G401 (cell line): ENCODE data around the gene MEG3. TPM values are rescaled to one million over a fixed set of nuclear protein-coding genes. Genes with fewer than 3 reads are reported as not detected.

Experiments
- DNase-seq: peaks from one replicate; pipeline ENCODE4 v3.0.0-alpha.2; 2015; ENCODE audit warnings: low spot score
- in situ Hi-C: cut with HindIII; loops from 2 replicates; pipeline ENCODE4 v1.10.0; 2016; ENCODE audit warnings: low sequenced_read_pairs, mixed read lengths
- total RNA-seq: library from RNA; depleted of rRNA; stranded (reverse); fragments of >200 nt; shearing (Covaris generic); gene quantifications from 2 replicates; pipeline ENCODE4 v1.2.3, GENCODE V29; 2014

The MEG3 gene
- total RNA-seq, 1 experiment from 2014 or later: 3.4 TPM

GRCh38 chr14:100885617-100886016 lies 59.7 kb downstream of the MEG3 start:
- DNase-seq: no peak
- in situ Hi-C loops: no loop called here

- no peak for DNase-seq
- in situ Hi-C loops: no loop called here
These were observed 61.9 kb downstream of the MEG3 start for GRCh38 chr14:100887728-100888335.

DNA sequence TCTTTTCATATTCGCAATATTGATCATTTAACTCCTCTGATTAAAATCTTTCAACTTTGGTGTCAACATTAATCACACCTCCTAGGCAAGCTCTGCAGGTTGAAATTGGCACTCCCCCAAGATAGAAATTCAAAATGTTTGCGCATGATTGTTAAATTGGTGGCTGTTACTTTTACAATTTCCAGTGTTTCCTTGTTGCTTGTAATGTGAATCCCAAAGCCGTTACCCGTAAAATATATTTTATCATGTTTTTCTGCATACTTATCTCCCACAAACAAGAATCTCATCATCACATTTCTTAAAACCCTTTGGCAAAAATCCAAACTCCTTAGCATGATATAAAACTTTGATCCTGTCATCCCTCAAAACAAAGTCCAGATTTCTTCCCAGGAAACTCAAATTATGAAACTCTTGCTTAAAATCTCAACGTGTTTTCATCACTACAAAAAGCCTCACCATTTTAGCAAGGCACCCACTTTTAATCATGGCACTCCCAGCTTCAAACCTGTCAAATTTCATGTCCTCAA lies 62.9 kb downstream of the MEG3 start:
- DNase-seq: no peak
- in situ Hi-C loops: no loop called here

GRCh38 chr14:100889641-100890040 lies 63.7 kb downstream of the MEG3 start:
- in situ Hi-C loops: no loop called here
- no peak for DNase-seq

- in situ Hi-C loops: no loop called here
- no peak for DNase-seq
These were observed 64.3 kb downstream of the MEG3 start for GRCh38 chr14:100890061-100890850.

GRCh38 chr14:100891051-100891450 lies 65.1 kb downstream of the MEG3 start:
- no peak for DNase-seq
- in situ Hi-C loops: no loop called here

DNA sequence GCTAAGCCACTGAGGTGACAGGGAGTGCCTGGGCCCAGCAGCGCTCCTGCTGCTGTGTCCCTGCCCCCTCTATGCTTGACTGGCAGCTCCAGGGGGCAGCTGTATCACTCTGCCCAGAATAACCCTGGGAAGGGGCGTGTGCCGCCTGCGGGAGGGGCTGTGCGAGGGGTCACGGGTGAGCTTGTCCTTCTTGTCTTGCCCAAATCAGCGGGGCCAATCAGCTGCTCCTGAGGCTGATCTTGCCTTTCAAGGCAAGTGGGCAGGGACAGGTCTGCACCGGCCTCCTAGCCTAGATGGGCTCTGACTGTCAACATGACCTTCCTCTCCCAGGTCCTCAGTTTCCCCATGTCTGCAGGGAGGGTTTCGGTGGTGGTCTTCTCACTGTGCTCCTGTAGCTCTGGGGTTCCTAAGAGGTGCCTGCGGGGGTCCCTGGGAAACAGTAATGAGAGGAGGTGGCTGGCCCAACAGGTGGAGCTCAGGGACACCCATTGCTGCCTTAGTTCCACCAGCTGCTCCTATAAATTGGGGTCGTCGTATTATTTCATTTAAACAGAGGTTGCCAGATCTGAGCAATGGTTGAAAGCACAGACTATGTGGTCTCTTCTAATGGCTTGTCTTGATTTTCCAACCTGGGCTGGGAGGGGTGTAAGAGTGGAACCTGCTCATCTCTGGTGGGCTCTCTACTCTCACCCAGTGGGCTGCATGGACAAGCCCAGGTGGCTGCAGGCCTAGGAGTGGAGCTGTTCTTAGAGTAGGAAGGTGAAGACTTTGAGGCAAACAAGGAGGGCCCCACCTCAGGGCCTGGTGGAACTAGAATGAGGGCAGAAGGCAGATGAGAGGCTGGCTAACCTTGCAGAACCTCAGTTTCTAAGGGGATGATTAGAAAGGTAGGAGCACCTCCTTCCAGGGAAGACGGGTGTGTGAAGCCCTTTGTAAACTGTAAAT lies 65.9 kb downstream of the MEG3 start:
- no peak for DNase-seq

GRCh38 chr14:100892496-100893227 lies 66.7 kb downstream of the MEG3 start:
- DNase-seq: no peak
- in situ Hi-C loops: no loop called here

More for the DNA sequence above, 65.9 kb downstream of the MEG3 start:
- in situ Hi-C loops: no loop called here

GRCh38 chr14:100893228-100893601 lies 67.3 kb downstream of the MEG3 start:
- in situ Hi-C loops: no loop called here
- DNase-seq: no peak

DNA sequence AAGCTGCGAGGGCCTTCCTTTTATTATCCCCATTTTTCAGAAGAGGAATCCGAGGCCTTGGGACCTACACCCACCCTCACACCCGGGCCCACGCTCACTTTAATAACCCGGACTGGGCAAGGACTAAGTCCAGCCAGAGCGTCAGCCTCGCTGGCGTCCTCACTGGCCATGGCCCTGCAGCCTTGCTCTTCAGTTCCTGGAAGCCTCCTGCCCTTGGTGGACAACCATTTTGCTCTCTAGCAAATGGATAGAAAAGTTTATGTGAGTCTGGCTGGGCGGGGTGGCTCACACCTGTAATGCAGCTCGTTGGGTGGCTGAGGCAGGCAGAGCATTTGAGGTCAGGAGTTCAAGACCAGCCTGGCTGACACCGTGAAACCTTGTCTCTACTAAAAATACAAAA lies 67.8 kb downstream of the MEG3 start:
- DNase-seq: no peak
- in situ Hi-C loops: no loop called here

- in situ Hi-C loops: no loop called here
- no peak for DNase-seq
These were observed 68.5 kb downstream of the MEG3 start for GRCh38 chr14:100894416-100894815.

DNA sequence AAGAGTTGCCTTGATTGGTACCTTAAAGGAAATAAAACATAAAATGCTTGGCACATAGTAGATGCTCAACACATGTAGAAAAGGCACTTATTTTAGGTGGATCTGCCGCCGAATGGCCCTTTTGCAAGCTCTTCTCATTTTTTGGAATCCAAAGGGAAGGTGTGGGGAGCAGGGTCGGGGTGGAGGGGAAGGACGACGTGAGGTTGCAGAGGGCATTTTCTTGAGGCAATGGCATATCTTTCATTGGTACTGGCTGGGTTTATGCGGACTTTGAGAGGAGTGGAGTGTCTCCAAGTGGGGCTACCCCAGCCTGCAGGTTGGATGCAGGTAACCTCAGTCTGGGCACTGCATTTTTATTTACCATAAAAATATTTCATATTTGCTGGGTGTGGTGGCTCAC lies 69.5 kb downstream of the MEG3 start:
- DNase-seq: no peak
- in situ Hi-C loops: no loop called here

DNA sequence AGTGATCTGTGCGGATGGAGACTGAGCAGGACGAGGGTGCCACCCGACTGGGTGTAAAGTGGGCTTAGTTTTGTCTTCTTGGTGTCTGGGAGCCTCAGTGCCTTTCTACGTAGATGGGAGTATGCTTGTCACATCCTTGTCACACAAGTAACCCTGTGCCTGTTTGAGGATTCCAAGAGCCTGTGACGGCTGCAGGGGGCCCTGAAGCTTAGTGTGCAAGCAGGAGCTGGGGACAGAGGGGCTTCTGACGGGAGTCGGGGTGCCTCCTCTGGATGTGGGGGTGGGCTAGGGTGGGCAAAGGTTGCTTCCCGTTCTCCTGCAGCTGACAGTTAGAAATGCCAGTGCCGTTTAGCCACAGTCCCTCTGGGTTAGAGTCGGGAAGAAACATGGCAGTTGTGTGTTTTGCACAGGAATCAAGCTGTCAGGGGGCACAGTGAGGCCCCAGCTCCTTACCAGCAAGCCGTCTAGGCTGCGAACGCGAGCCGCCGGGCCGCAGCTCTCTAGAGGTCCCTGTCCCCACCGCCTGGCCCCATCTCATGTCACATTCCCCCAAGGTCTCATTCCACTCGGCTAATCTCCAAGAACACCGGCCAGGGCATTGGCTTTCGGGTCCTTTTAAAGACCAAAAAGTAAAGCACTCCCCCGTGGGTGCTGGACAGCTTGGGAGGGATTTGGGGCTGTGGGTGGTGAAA lies 70.6 kb downstream of the MEG3 start:
- DNase-seq: no peak
- in situ Hi-C loops: no loop called here

GRCh38 chr14:100898465-100898864 lies 72.5 kb downstream of the MEG3 start:
- in situ Hi-C loops: no loop called here
- no peak for DNase-seq

DNA sequence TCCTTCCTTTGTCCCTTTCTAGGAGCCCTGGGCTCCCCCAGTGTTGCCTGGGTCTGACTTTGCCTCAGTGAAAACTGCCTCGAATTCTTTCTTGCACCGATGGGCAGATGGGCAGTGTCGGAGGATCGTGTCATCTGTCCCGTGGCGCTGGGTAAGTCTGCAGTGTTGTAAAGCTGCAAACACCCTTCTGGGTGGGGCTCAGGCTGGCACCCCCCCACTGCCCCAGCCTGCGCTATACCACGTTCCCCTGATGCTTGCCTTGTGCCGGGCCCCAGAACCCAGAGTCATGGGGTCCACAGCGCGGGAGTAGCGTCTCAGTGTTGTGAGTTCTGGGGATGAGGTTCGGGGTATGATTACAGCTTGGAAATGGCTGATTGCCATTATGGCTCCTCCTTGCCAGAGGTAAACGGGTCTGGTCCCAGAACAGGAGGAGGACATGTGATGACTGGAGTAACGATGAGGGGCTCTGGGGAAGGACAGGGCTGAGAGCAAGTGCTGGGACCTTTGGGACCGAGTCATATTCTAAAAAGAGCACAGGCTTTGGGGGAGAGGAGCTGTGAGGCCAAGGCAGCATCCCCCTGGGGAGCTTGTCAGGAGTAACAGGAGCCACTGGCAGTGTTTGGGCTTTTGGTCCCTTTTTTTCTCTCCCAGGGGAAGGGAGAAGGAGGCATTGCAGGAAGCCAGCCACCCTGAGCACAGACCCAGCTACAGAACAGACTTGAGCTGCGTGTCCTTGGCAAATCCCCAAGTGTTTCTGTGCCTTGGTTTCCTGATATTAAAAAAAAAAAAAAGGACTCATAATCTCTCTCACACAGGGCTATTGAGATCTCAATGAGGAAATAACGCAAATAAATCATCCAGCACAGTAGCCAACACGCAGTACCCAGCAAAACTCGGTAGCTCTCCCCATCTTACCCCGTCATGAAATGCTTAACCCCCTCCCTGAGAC lies 73.3 kb downstream of the MEG3 start:
- no peak for DNase-seq
- in situ Hi-C loops: no loop called here

DNA sequence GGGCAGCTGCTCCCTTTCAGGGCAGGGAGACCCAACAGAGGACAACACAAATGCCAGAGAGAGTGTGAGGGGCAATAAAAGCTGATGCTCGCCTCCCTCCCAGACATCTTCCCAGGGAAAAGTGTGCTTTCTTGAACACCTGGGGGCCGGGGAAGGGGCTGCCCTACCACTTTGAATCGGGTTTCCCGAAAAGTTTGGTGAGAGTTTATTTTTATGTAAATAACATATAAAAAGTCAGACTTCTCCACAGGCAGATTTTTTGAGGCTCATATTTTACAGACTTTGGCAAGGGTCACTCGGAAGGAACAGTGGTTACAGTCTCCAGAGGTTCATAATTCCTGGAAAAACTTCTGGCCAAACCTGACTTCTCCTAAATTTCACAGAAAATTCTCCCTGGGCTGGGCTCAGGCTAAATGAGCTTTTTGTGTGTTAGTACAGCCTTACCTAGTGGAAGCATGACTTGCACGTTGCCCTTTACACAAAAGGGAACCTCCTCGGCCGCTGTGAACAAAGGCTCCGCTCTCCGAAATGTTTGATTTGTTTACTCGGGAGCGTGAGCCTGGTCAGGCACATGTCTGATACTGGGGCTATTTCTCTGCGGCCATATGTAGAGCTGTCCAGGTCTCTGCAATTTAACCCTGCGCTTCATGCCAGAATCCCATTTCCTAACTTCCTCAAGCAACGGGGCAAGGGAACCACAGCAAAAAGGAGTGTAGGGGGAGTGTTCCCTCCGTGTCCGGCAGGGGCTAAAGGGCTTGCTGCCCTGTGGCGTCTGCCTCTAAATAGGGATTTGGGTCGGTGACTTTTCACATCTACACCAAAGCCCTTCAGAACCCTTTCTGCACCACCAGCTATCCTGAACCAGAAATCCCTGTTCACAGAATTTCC lies 74.2 kb downstream of the MEG3 start:
- no peak for DNase-seq
- in situ Hi-C loops: no loop called here
